GM18867 (cell line): ENCODE measurements around the gene ZBTB9.

Experiments
- ATAC-seq: cut with Tn5 transposase; IDR thresholded peaks from one replicate; pipeline ENCODE4 v1.9.1; 2021; ENCODE audit warnings: mild to moderate bottlenecking, moderate library complexity; ENCODE audit not compliant: unreplicated experiment

Gene ZBTB9

GRCh38 chr6:33432546-33432945 is 21.8 kb upstream of the ZBTB9 start:
- ATAC-seq = no peak

- no peak for ATAC-seq
Measured at GRCh38 chr6:33433001-33433543, 21.3 kb upstream of the ZBTB9 start.

GRCh38 chr6:33433544-33434191 is 20.7 kb upstream of the ZBTB9 start:
- no peak for ATAC-seq

- ATAC-seq = no peak
Measured at GRCh38 chr6:33434961-33435360, 19.4 kb upstream of the ZBTB9 start.

GRCh38 chr6:33437666-33438065 is 16.7 kb upstream of the ZBTB9 start:
- ATAC-seq = no peak

- ATAC-seq = no peak
Measured at GRCh38 chr6:33438978-33439594, 15.3 kb upstream of the ZBTB9 start.

GRCh38 chr6:33439956-33440648 is 14.3 kb upstream of the ZBTB9 start:
- no peak for ATAC-seq

GRCh38 chr6:33440649-33441309 is 13.6 kb upstream of the ZBTB9 start:
- no peak for ATAC-seq

- ATAC-seq = no peak
Measured at GRCh38 chr6:33441457-33441856, 12.9 kb upstream of the ZBTB9 start.

- ATAC-seq = no peak
Measured at GRCh38 chr6:33442283-33442682, 12.1 kb upstream of the ZBTB9 start.

- no peak for ATAC-seq
Measured at GRCh38 chr6:33443025-33443424, 11.4 kb upstream of the ZBTB9 start.

GRCh38 chr6:33443619-33444504 is 10.5 kb upstream of the ZBTB9 start:
- no peak for ATAC-seq

GRCh38 chr6:33445119-33445603 is 9.2 kb upstream of the ZBTB9 start:
- no peak for ATAC-seq

GRCh38 chr6:33446356-33446755 is 8.0 kb upstream of the ZBTB9 start:
- no peak for ATAC-seq

- no peak for ATAC-seq
Measured at GRCh38 chr6:33450434-33450833, 3.9 kb upstream of the ZBTB9 start.

- no peak for ATAC-seq
Measured at GRCh38 chr6:33451606-33452005, 2.8 kb upstream of the ZBTB9 start.

- ATAC-seq = no peak
Measured at GRCh38 chr6:33452496-33452895, 1.9 kb upstream of the ZBTB9 start.

GRCh38 chr6:33453393-33454008 is 875 bp upstream of the ZBTB9 start:
- ATAC-seq = no peak

- ATAC-seq = no peak
Measured at GRCh38 chr6:33455051-33455450, 675 bp downstream of the ZBTB9 start.

GRCh38 chr6:33456156-33456555 is 1.8 kb downstream of the ZBTB9 start:
- ATAC-seq = no peak
